ENCODE data around the gene STK11IP.

Gene STK11IP

GRCh38 chr2:219574484-219575311 lies 23.0 kb upstream of the STK11IP start:
- H3K4me3 ChIP-seq (ENCODE audit: low read depth, low read length): no peak overlapping the region
- TF ChIP-seq, protein P1, sequence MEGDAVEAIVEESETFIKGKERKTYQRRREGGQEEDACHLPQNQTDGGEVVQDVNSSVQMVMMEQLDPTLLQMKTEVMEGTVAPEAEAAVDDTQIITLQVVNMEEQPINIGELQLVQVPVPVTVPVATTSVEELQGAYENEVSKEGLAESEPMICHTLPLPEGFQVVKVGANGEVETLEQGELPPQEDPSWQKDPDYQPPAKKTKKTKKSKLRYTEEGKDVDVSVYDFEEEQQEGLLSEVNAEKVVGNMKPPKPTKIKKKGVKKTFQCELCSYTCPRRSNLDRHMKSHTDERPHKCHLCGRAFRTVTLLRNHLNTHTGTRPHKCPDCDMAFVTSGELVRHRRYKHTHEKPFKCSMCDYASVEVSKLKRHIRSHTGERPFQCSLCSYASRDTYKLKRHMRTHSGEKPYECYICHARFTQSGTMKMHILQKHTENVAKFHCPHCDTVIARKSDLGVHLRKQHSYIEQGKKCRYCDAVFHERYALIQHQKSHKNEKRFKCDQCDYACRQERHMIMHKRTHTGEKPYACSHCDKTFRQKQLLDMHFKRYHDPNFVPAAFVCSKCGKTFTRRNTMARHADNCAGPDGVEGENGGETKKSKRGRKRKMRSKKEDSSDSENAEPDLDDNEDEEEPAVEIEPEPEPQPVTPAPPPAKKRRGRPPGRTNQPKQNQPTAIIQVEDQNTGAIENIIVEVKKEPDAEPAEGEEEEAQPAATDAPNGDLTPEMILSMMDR (IDR thresholded peaks at IDR 0.05; ENCODE audit: borderline replicate concordance, insufficient read depth, low read depth, low read length): no peak

- TF ChIP-seq, protein P1 (IDR thresholded peaks at IDR 0.05; ENCODE audit: borderline replicate concordance, insufficient read depth, low read depth, low read length): no peak
- H3K4me3 ChIP-seq (ENCODE audit: low read depth, low read length): no peak overlapping the region
These were observed 21.8 kb upstream of the STK11IP start for GRCh38 chr2:219575566-219576504.

DNA sequence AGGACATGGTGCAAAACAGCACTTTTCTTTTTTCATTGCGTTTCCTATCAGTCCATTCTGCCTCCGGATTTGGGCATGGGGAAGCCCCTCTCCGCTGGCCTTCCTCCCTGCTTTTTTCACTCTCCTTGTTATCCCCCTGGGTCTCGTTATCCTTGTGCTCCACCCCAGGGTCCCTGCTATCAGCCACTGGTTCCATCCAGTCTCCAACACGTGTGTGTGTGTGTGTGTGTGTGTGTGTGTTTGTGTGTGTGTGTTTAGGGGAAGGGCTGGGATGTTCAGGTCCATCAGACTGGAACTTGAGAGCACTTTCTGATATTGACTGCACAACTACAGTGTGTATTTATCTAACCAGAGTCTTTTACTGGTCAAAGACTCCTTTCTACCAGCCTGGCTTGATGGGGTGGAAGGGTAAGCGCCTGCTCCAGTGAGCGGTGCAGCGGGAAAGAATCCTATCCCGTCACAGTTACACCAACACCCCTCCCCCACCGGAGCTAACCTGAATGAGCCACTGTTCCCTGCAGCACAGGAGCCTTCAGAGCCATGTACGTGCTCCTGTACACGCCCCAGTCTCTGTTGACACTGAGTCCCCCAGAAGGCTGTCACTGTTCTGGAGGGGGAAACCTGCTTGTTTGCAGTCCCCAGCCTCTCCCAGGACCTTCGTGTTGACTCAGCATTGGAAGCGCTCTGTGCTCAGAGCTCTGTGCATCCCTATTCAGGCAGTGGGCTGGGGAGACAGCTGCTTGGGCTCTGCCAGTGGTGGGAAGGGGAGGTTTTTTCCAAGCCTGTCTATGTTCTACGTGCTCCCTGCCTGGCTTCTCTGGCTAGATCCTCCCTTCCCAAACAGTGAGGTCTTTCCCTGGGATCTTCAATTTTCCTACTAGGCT lies 20.9 kb upstream of the STK11IP start:
- TF ChIP-seq, protein P1 (IDR thresholded peaks at IDR 0.05; ENCODE audit: borderline replicate concordance, insufficient read depth, low read depth, low read length): no peak
- no peak overlapping the region for H3K4me3 ChIP-seq (ENCODE audit: low read depth, low read length)

- TF ChIP-seq, protein P1 (IDR thresholded peaks at IDR 0.05; ENCODE audit: borderline replicate concordance, insufficient read depth, low read depth, low read length): no peak
These were observed 18.6 kb upstream of the STK11IP start for GRCh38 chr2:219578811-219579613.

DNA sequence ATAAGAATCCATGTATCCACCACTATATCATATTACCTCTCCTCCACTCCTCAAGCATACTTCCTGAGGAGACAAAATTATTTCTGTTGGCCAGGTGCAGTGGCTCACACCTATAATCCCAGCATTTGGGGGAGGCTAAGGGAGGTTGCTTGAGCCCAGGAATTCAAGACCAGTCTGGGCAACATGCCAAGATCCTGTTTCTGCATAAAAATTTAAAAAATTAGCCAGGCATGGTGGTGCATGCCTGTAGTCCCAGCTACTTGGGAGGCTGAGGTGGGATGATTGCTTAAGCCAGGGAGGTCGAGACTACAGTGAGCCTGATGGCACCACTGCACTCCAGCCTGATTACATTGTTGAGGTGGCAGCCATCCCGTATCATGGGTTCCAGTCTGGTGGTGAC lies 16.3 kb upstream of the STK11IP start:
- TF ChIP-seq, protein P1 (IDR thresholded peaks at IDR 0.05; ENCODE audit: borderline replicate concordance, insufficient read depth, low read depth, low read length): no peak
- H3K4me3 ChIP-seq (ENCODE audit: low read depth, low read length): no peak overlapping the region

More at GRCh38 chr2:219578811-219579613, 18.6 kb upstream of the STK11IP start:
- H3K4me3 ChIP-seq (ENCODE audit: low read depth, low read length): no peak overlapping the region

GRCh38 chr2:219591091-219591490 lies 6.6 kb upstream of the STK11IP start:
- TF ChIP-seq, protein P1 (IDR thresholded peaks at IDR 0.05; ENCODE audit: borderline replicate concordance, insufficient read depth, low read depth, low read length): no peak
- H3K4me3 ChIP-seq (ENCODE audit: low read depth, low read length): no peak overlapping the region

Data from GM12875 (cell line).